GM12878 (cell line): ENCODE measurements around the gene CDK5RAP1.

Experiments used
- TF ChIP-seq, protein P1 (sequence below), 3 experiments: IDR thresholded peaks in 2 of 3; conservative IDR thresholded peaks in 1 of 3; 2 replicates each; pipeline ENCODE4 v1.5.1; 2011; ENCODE audit warnings: low read depth in 3 of 3, low read length in 3 of 3, mild to moderate bottlenecking in 3 of 3, control low read depth in 2 of 3, moderate library complexity in 2 of 3, inconsistent platforms in 1 of 3, mixed read lengths in 1 of 3; ENCODE audit not compliant: control insufficient read depth in 2 of 3, insufficient read depth in 1 of 3; ENCODE audit errors: extremely low read depth in 1 of 3
- TF ChIP-seq, protein P2 (sequence below): IDR thresholded peaks from 2 replicates; pipeline ENCODE4 v1.6.1; 2011; ENCODE audit warnings: borderline replicate concordance, low read depth, mild to moderate bottlenecking, moderate library complexity, mixed read lengths, low read length; ENCODE audit not compliant: insufficient read depth; ENCODE audit errors: extremely low read length

DNA sequence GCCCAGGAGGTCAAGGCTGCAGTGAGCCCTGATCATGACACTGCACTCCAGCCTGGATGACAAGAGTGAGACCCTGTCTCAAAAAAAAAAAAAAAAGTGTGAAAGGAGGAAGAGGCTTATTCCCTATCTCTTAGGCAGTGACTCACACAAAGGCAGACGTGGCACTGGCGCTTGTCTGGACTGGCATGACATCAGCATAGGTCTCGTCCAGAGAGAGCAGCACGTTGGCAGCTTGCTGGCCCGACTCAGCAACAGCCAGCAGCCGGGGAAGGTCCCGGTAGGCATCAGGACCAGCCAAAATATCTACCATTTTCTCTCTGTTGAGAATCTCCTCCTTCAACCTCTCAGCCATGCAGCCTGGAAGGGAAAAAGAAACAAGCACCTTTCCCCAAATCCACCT, 14.1 kb downstream of the CDK5RAP1 start:
- TF ChIP-seq, protein P1, sequence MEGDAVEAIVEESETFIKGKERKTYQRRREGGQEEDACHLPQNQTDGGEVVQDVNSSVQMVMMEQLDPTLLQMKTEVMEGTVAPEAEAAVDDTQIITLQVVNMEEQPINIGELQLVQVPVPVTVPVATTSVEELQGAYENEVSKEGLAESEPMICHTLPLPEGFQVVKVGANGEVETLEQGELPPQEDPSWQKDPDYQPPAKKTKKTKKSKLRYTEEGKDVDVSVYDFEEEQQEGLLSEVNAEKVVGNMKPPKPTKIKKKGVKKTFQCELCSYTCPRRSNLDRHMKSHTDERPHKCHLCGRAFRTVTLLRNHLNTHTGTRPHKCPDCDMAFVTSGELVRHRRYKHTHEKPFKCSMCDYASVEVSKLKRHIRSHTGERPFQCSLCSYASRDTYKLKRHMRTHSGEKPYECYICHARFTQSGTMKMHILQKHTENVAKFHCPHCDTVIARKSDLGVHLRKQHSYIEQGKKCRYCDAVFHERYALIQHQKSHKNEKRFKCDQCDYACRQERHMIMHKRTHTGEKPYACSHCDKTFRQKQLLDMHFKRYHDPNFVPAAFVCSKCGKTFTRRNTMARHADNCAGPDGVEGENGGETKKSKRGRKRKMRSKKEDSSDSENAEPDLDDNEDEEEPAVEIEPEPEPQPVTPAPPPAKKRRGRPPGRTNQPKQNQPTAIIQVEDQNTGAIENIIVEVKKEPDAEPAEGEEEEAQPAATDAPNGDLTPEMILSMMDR (IDR thresholded peaks at IDR 0.05 in 2 of 3, conservative IDR thresholded peaks at IDR 0.05 in 1 of 3; ENCODE audit: control insufficient read depth in 2 of 3, extremely low read depth in 1 of 3, insufficient read depth in 1 of 3, low read depth in 3 of 3, low read length in 3 of 3) = no peak
- TF ChIP-seq, protein P2, sequence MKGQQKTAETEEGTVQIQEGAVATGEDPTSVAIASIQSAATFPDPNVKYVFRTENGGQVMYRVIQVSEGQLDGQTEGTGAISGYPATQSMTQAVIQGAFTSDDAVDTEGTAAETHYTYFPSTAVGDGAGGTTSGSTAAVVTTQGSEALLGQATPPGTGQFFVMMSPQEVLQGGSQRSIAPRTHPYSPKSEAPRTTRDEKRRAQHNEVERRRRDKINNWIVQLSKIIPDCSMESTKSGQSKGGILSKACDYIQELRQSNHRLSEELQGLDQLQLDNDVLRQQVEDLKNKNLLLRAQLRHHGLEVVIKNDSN = no peak
